ENCODE results near the gene RNF224. TPM values are rescaled to one million over a fixed set of nuclear protein-coding genes. Genes with fewer than 3 reads are reported as not detected.

The RNF224 gene
- total RNA-seq, 1 experiment from 2014 or later = 3.9 TPM

DNA sequence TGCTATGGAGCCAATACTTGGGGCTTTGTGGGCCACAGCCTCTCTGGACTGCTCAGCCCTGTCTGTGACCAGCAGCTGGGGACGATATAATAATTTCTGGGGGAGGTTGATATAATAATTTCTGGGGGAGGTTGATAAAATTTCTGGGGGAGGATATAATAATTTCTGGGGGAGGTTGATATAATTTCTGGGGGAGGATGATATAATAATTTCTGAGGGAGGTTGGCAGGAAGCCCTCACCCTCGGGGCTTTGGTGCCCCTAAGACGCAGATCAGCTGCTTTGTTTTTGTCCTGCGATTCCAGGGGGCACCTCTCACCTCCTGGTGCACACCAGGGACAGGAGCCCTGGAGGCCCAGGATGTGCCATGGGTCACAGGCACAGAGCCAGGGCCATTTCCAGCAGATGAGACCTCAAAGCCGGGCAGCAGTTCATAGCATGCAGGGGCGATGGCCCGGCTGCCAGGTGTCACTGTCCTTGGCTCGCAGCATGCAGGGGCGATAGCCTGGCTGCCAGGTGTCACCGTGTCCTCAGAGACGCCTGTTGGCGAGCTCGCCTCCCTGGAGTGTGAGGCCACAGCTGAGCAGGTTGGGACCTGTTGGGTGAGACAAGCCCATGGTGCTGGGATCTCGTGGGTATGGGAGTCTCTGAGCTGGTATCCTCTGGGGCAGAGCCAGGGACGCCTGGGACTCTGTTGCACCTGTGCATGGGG lies 46.5 kb downstream of the RNF224 start:
- Histone ChIP-seq H3F3A (ENCODE audit: insufficient read depth, low read depth) (peaks cover 24% of the 10 kb centered on the region), H3K9me2 (ENCODE audit: insufficient read depth) (no peaks in the 10 kb centered on the region), H2AFZ (no peak overlapping the region), H3K79me2 (ENCODE audit: low read depth) (peaks cover 10% of the 10 kb centered on the region; the same call in 1 of the 2 replicates), H3K4me1 (replicated peaks; ENCODE audit: insufficient read depth) (peaks cover 13% of the 10 kb centered on the region), H3K27ac (no peak overlapping the region), H3K9me3 (ENCODE audit: insufficient read depth, low read depth) (no peaks in the 10 kb centered on the region), H3K27me3 (ENCODE audit: insufficient read depth, low read depth) (no peaks in the 10 kb centered on the region), H4K20me1 (ENCODE audit: insufficient read depth) (peaks cover 12% of the 10 kb centered on the region; the same call in 1 of the 2 replicates), H3K36me3 (ENCODE audit: low read depth) (no peaks in the 10 kb centered on the region), H3K4me3 (no peak overlapping the region), H3K4me2 (no peak overlapping the region)
- ChIA-PET CTCF (no interaction called here), POLR2A (ENCODE audit: unreplicated experiment) (no interaction called here)
- BruUV-seq (replicated peaks) = no TSS peak
- intact Hi-C loops (cut with micrococcal nuclease; ENCODE audit: unreplicated experiment) = no loop called here
- TF ChIP-seq EZH2 (IDR thresholded peaks at IDR 0.05; ENCODE audit: low read depth) = no peak
- TF ChIP-seq CTCF (conservative IDR thresholded peaks at IDR 0.05) = no peak
- DNase-seq = no peak

DNA sequence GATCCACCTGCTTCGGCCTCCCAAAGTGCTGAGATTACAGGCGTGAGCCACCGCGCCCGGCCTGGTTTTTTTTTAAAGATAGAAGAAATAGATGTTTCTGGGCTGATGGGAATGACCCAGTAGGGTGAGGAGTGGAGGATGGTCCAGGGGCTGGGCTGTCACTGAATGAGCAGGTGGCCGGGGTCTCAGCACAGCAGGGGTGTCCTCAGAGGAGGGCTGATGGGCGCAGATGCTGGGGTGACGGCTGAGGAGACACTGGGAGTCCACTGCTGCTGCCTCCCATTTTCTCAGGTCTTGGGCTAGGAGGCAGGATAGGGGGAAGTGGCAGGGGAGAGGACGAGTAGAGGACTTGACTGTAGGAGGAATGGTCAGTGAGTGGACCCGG lies 47.9 kb downstream of the RNF224 start:
- Histone ChIP-seq H3K4me3 (no peak overlapping the region), H3K79me2 (ENCODE audit: low read depth) (peaks cover 24% of the 10 kb centered on the region; the same call in 1 of the 2 replicates), H3K27ac (no peak overlapping the region), H3K9me2 (ENCODE audit: insufficient read depth) (no peaks in the 10 kb centered on the region), H3K9me3 (ENCODE audit: insufficient read depth, low read depth) (no peaks in the 10 kb centered on the region), H2AFZ (no peak overlapping the region), H3K4me1 (replicated peaks; ENCODE audit: insufficient read depth) (peaks cover 16% of the 10 kb centered on the region), H3K4me2 (no peak overlapping the region), H3F3A (ENCODE audit: insufficient read depth, low read depth) (peaks cover 24% of the 10 kb centered on the region), H3K27me3 (ENCODE audit: insufficient read depth, low read depth) (no peaks in the 10 kb centered on the region), H3K36me3 (ENCODE audit: low read depth) (no peaks in the 10 kb centered on the region), H4K20me1 (ENCODE audit: insufficient read depth) (peaks cover 6% of the 10 kb centered on the region; the same call in 1 of the 2 replicates)
- POLR2A ChIA-PET (ENCODE audit: unreplicated experiment) = interaction anchor here (0.6 kb wide), 1 partner anchor 21 kb away, joined by 3 read pairs; no protein-coding TSS in a partner anchor
- no peak for DNase-seq
- intact Hi-C loops (cut with micrococcal nuclease; ENCODE audit: unreplicated experiment) = no loop called here
- CTCF ChIA-PET = no interaction called here
- TF ChIP-seq EZH2 (IDR thresholded peaks at IDR 0.05; ENCODE audit: low read depth) (no peak), CTCF (conservative IDR thresholded peaks at IDR 0.05) (no peak)
- no TSS peak for BruUV-seq (replicated peaks)

GRCh38 chr9:137275588-137276472 lies 48.5 kb downstream of the RNF224 start:
- no peak for DNase-seq
- H3K27ac ChIP-seq = no peak overlapping the region
- peaks cover 26% of the 10 kb centered on the region; the same call in 1 of the 2 replicates for H3K79me2 ChIP-seq (ENCODE audit: low read depth)
- no peaks in the 10 kb centered on the region for H3K9me2 ChIP-seq (ENCODE audit: insufficient read depth)
- peaks cover 6% of the 10 kb centered on the region; the same call in 1 of the 2 replicates for H4K20me1 ChIP-seq (ENCODE audit: insufficient read depth)
- peaks cover 16% of the 10 kb centered on the region for H3K4me1 ChIP-seq (replicated peaks; ENCODE audit: insufficient read depth)
- H3F3A ChIP-seq (ENCODE audit: insufficient read depth, low read depth) = peaks cover 24% of the 10 kb centered on the region
- BruUV-seq (replicated peaks) = no TSS peak
- no peak overlapping the region for H3K4me3 ChIP-seq
- H3K9me3 ChIP-seq (ENCODE audit: insufficient read depth, low read depth) = no peaks in the 10 kb centered on the region
- TF ChIP-seq CTCF (conservative IDR thresholded peaks at IDR 0.05) (no peak), EZH2 (IDR thresholded peaks at IDR 0.05; ENCODE audit: low read depth) (no peak)
- CTCF ChIA-PET = interaction anchor here (0.6 kb wide), 1 partner anchor 125 kb away, joined by 10 read pairs; no protein-coding TSS in a partner anchor
- POLR2A ChIA-PET (ENCODE audit: unreplicated experiment) = no interaction called here
- H3K27me3 ChIP-seq (ENCODE audit: insufficient read depth, low read depth) = no peaks in the 10 kb centered on the region
- no peaks in the 10 kb centered on the region for H3K36me3 ChIP-seq (ENCODE audit: low read depth)
- H3K4me2 ChIP-seq = no peak overlapping the region
- no peak overlapping the region for H2AFZ ChIP-seq
- intact Hi-C loops (cut with micrococcal nuclease; ENCODE audit: unreplicated experiment) = loop anchor here (2.0 kb wide), 2 partner anchors 35 to 49 kb away; partner anchors contain the start of genes RNF224 and TUBB4B

Measured in PC-9 (cell line).